GM12865 (cell line): ENCODE measurements around the gene DIP2C.
"Not testable (repeated sequence)": the region's sequence is repeated elsewhere in the genome, so short reads cannot be mapped to it uniquely, and the experiment has no call there.

Experiments used
- DNase-seq: peaks from one replicate; pipeline ENCODE4 v3.0.0; 2010; ENCODE audit warnings: low read depth
- H3K4me3 ChIP-seq: 2 replicates; pipeline ENCODE4 v1.5.1; 2011; ENCODE audit warnings: mild to moderate bottlenecking, low read depth, low read length, control low read depth
- CTCF ChIP-seq: IDR thresholded peaks from 2 replicates; pipeline ENCODE4 v1.5.1; 2011; ENCODE audit warnings: low read length, control low read depth, low read depth, inconsistent platforms; ENCODE audit not compliant: insufficient read depth; ENCODE audit errors: missing control alignments

DIP2C gene

GRCh38 chr10:514137-514671 is 175.3 kb downstream of the DIP2C start:
- H3K4me3 ChIP-seq, result peak overlapping the region; percentile 25; the same call in 1 of the 2 replicates
- no peak for TF ChIP-seq CTCF
- peak; percentile 49 for DNase-seq

GRCh38 chr10:513393-513792 is 176.1 kb downstream of the DIP2C start:
- no peak for TF ChIP-seq CTCF
- DNase-seq, result peak; percentile 79
- H3K4me3 ChIP-seq, result peak overlapping the region; percentile 25

GRCh38 chr10:512661-513060 is 176.8 kb downstream of the DIP2C start:
- H3K4me3 ChIP-seq, DNase-seq: not testable (repeated sequence)

DNA sequence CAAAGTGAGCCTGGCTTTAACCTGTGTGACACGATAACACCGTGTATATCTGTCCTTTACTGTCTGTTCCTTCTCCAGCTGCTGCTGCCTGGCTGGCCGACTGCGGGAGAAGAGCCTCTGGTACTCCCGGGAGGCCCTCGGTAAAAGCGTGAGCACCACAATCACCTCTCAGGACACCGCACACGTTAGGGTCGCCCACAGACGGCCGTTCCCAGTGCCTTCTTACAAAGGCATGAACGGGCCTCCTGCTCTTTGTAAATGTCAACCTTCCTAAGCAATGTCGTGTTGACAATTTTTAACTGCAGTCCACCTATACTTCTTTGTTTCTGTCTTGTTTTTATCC is 177.6 kb downstream of the DIP2C start:
- H3K4me3 ChIP-seq, result no peak overlapping the region
- no peak for DNase-seq
- TF ChIP-seq CTCF, result no peak

GRCh38 chr10:511101-511848 is 178.2 kb downstream of the DIP2C start:
- no peak overlapping the region for H3K4me3 ChIP-seq
- peak; percentile 84 for DNase-seq
- TF ChIP-seq CTCF, result peak; percentile 96

GRCh38 chr10:510415-510881 is 179.0 kb downstream of the DIP2C start:
- TF ChIP-seq CTCF, result no peak
- no peak for DNase-seq
- H3K4me3 ChIP-seq, result no peak overlapping the region

DNA sequence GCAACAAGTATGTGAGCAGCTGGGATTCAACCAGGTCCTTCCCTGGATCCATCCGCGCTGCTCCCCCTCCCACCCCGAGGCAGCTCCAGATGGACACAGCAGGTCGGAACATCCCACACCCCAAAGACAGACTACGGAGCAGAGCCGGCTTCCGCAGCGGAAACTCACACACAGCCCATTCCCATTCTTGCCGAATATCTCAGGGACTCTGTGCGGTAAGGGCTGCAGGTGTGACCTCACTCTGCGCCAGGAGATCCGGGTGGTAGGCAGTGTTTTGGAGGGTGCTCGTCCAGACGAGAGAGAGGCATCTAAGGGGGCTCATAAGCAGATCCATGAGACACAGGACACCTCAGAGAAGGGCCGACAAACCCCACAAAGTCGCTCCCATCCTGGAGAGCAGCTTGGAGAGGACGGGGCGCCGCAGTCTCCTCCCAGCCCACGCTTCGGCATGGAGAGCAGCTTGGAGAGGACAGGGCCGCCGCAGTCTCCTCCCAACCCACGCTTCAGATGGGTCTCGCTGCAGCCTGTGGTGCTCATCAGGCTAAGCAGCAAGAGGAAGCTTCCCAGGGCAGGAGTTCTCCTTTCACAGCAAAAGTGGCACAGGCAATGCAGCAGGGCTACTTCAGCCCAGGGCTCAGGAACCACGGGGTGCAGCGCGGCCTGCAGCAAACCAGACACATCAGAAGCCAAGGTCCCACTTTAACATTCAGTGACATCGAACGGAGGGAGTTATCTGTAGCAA is 179.9 kb downstream of the DIP2C start:
- no peak for DNase-seq
- H3K4me3 ChIP-seq, result no peak overlapping the region
- no peak for TF ChIP-seq CTCF
